Sigmoid colon (tissue), 4 donors: ENCODE data around the gene IQGAP1.

Experiments used
- CTCF ChIP-seq, 4 experiments: fragments of 450-650 bp in 3 of 4; fragments of 200-600 bp in 1 of 4; IDR thresholded peaks; one replicate each; pipeline ENCODE4 v1.5.1; 2016 to 2019; ENCODE audit warnings: antibody characterized with exemption in 4 of 4, mild to moderate bottlenecking in 3 of 4, moderate library complexity in 2 of 4
- EP300 ChIP-seq, 4 donors: sonication (generic); formaldehyde crosslinking; IDR thresholded peaks; one replicate each; pipeline ENCODE4 v1.6.1; 2017; ENCODE audit warnings: antibody characterized with exemption in 4 of 4
- POLR2A ChIP-seq, 2 donors: fragments of 450-650 bp; IDR thresholded peaks; one replicate each; pipeline ENCODE4 v1.6.1; 2016; ENCODE audit warnings: antibody characterized with exemption in 2 of 2, mild to moderate bottlenecking in 2 of 2, moderate library complexity in 2 of 2
- POLR2AphosphoS5 ChIP-seq, 4 donors: sonication (generic); formaldehyde crosslinking; IDR thresholded peaks; one replicate each; pipeline ENCODE4 v1.6.1; 2017; ENCODE audit warnings: antibody characterized with exemption in 4 of 4

DNA sequence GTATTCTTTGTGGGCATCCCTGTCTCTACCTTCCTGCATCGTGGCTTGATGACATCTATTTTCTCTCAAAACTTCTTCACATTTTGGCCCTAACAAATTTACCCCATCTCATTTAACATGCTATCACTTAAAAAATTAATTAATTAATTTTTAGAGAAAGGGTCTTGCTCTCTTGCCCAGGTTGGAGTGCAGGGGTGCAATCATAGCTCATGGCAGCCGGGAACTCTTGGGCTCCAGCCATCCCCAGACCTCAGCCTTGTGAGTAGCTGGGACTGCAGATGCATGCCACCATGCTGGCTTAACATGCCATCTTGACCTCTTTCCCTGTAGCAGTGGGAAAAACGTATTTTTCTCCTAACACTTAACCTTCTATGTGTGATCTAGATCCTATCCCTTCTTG is 20.6 kb downstream of the IQGAP1 start:
- TF ChIP-seq POLR2A (IDR thresholded peaks at IDR 0.05) (no peak), POLR2AphosphoS5 (IDR thresholded peaks at IDR 0.05) (no peak), CTCF (IDR thresholded peaks at IDR 0.05) (no peak), EP300 (IDR thresholded peaks at IDR 0.05) (no peak)
